KOPT-K1 (cell line): ENCODE results near the gene TCAIM.
"Not testable (repeated sequence)": the region's sequence is repeated elsewhere in the genome, so short reads cannot be mapped to it uniquely, and the experiment has no call there.

Experiments used
- H3K27ac ChIP-seq: fragments of 200-600 bp; sonication (generic); 2 replicates; pipeline ENCODE4 v1.5.1; 2016; ENCODE audit warnings: antibody characterized with exemption, mild to moderate bottlenecking, low read depth, low read length; ENCODE audit not compliant: poor library complexity, severe bottlenecking
- H3K36me3 ChIP-seq: fragments of 200-600 bp; sonication (generic); 2 replicates; pipeline ENCODE4 v1.5.1; 2017; ENCODE audit warnings: antibody characterized with exemption, mild to moderate bottlenecking, low read length, moderate library complexity; ENCODE audit not compliant: insufficient read depth
- H3K9me3 ChIP-seq: fragments of 200-600 bp; sonication (generic); 2 replicates; pipeline ENCODE4 v1.5.1; 2017; ENCODE audit warnings: antibody characterized with exemption, low read length, mild to moderate bottlenecking; ENCODE audit not compliant: insufficient read depth, poor library complexity, severe bottlenecking

The TCAIM gene

DNA sequence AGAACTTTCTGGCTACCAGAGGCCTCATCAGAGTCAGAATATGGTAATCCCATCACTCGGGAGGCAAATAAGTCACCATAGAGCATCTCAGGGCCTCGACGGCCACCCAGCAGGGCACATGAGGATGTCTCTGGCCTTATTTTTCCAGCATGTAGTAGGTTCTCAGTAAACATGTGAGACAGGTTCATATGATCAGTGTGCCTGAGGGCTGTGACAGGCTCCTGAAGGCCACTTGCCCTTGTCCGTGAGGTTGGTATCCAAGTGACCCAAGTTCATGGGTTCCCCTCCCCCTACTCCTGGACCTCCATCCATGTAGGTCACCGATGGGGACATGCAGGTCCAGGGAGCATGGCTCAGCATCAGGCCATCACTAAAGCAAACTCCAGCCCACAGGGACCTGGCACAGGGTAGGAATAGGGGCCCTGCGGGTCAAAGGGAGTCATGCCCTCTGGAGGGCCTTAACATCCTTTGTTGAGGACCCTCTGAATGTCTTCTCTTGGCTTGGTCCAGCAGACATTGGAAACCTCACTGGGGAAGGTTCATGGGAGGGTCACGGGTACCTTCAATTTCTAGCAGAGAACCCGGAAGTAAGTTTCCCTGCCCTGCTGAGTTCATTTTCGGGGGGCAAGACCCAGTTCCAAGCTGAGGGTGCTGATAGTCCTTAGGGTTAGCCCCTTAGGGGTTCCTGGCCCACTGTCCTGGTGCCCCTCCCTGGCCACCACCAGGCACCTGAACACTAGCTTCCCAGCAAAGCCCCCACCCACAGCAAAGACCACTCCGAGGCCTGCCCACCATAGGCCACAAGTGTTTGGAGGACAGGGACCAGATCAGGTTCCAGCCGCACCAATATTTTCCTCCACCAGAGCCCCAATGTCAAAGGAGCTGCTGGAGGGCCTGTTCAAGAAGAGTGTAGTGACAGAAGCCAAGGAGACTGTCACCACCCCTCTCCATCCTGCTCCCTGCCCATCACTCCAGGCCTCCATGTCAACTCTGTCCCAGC, 77.8 kb downstream of the TCAIM start:
- no peak overlapping the region for H3K27ac ChIP-seq
- no peaks in the 10 kb centered on the region for H3K36me3 ChIP-seq
- H3K9me3 ChIP-seq: no peaks in the 10 kb centered on the region

DNA sequence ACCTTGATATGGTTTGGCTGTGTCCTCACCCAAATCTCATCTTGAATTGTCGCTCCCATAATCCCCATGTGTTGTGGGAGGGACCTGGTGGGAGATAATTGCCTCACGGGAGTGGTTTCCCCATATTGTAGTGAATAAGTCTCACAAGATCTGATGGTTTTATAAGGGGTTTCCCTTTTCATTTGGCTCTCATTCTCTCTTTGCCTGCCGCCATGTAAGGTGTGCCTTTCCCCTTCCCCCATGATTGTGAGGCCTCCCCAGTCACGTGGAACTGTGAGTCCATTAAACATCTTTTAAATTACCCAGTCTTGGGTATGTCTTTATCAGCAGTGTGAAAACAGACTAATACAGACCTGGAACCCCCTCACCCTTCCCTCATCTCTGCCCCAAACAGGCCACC, 79.6 kb downstream of the TCAIM start:
- H3K27ac ChIP-seq, H3K36me3 ChIP-seq, H3K9me3 ChIP-seq: not testable (repeated sequence)

DNA sequence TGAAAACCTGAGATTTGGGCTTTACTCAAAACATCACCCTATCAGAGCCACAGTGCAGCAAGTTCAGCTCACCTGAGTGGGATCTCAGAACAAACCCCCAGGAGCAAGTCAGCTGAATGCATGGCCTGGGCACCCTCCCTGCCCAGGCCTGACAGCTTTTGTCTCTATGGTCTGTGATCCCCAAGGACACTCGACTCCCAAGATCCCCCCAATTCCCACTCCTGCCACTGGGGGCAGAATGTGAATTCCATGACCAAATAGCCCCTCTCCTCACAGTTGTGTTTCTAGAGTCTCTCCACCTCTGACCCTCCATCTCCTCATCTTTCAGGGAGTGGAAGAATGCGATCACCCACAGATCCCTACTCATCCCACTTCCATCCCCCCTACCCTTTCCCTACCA, 80.0 kb downstream of the TCAIM start:
- no peak overlapping the region for H3K27ac ChIP-seq
- no peaks in the 10 kb centered on the region for H3K36me3 ChIP-seq
- no peaks in the 10 kb centered on the region for H3K9me3 ChIP-seq

DNA sequence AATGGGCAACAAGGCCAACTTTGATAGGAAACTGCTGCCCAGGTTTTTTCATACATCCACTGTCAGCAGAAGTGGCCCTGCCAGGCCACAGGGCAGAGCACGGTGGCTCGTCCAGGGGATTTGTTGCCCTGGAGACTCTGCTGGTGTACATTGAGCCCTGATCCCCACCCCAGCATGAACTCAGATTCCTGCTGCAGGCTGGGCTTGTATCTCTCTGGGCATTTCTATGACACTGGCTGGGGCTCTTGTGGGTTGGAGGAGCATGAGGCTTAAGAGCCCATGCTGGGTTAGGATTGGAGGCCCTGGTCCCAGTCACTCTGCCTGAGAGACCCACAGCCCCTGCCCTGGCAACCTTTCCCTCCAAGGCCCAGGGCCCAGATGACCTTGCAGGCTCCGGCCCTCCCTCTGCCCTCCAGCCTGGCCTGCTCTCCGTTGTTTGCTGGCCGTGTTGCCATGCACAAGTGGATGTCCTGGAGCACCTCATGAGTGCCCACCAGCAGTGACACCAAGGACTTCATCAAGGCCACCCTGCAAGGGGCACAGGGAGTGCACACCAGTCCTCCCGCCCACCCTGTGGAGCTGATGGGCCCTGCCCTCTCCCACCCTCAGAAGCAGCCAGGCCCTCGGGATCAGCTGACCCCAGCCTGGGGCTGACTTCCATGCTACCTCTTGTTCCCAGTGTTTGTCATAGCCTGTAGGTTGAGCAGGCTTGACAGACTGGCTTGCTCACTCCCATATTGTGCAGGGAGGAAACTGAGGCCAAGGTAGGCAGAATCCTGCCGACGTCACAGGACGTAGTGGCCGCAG, 80.8 kb downstream of the TCAIM start:
- H3K9me3 ChIP-seq: no peaks in the 10 kb centered on the region
- H3K27ac ChIP-seq: no peak overlapping the region

DNA sequence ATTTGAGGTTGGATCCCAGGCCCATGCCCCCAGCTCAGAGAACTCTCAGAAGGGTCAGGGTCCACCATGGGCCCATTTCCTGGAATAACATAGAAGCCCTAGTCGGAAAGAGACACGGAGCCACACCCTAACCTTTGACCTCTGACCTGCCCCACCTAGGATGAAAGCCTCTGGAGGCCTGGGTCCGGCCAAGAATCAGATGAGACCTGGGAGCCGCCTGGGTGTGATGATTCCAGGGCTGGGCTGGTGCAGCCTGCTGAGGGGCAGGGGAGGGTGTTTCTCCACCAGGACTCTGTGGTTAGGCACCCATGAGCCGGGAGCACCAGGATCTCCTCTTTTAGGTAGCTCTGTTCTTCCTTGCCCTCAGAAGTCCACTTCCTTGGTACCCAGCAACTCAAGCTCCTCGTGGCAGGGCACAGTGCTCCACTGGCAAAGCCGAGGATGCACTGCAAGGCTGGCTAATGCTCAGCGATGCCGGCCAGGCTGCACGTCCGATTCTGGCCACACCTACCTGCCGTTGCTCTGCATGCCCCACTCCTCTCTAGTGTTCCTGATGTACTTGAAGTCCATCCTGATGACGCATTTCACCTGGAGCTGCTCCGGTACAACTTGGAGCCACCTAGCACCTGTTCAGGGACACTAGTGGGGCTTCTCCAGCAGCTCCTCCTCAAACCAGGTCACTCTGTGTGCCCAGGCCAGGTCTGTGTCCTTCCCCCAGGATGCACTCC, 81.5 kb downstream of the TCAIM start:
- Histone ChIP-seq H3K27ac (no peak overlapping the region), H3K36me3 (no peaks in the 10 kb centered on the region), H3K9me3 (no peaks in the 10 kb centered on the region)

More for the DNA sequence above, 80.8 kb downstream of the TCAIM start:
- no peaks in the 10 kb centered on the region for H3K36me3 ChIP-seq

DNA sequence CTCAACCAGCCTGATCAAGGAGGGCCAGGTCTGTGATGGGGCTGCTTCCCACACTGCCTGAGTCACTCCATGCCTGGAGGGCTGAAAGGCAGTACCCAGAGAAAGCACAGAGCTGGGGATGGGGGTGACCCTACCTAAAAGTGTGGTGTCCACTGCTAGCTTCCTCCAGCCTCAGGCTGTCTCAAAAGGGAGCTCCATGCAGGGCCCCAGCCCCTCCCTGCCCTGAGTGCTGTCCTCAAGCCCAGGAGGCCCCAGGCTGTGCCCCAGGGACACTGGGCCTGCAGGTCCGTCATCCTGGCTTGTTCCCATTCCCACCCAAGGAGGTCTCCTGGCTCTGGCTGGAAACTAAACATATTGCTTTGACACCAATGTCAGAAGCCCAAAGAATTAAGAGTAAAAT, 82.1 kb downstream of the TCAIM start:
- no peaks in the 10 kb centered on the region for H3K9me3 ChIP-seq
- H3K36me3 ChIP-seq: no peaks in the 10 kb centered on the region
- H3K27ac ChIP-seq: no peak overlapping the region

DNA sequence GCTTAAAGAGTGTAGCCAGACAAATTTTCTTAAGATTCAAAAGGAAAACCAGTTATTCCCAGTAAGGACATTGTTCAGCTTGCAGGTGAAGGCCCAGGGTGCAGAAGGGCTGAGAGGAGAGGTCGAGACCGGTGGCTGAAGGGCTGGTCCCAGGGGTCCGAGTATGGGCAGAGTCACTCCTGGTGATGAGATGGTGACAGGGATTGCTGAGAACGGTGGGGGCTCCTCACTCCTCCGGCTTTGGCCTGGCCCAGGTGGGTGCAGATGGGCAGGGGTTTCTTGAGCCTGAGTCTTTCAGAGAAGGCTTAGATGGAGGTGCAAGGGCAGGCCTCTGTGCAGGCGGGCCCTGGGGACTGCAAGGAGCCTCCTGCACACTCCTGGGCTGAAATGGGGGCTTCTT, 82.7 kb downstream of the TCAIM start:
- no peaks in the 10 kb centered on the region for H3K9me3 ChIP-seq
- no peaks in the 10 kb centered on the region for H3K36me3 ChIP-seq
- H3K27ac ChIP-seq: no peak overlapping the region

DNA sequence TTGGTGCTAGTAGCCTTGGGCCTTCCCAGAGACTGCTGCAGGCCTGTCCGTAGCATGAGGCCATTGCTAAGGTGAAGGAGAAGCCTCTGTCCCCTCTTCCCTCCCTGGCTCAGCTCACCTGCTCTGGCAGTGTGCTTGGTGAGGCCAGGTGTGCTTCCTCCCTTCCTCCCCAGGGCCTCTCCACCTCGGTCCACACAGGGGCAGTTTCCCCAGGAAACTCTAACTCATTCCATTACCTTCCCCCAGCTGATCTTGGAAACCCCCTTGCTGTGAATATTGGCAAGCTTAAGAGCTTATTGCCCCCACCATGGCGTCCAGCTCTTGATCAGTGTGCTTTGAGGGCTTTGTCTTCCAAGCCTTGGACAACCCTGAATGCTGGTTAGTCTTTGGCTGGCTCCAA, 86.2 kb downstream of the TCAIM start:
- no peaks in the 10 kb centered on the region for H3K36me3 ChIP-seq
- no peaks in the 10 kb centered on the region for H3K9me3 ChIP-seq
- no peak overlapping the region for H3K27ac ChIP-seq

DNA sequence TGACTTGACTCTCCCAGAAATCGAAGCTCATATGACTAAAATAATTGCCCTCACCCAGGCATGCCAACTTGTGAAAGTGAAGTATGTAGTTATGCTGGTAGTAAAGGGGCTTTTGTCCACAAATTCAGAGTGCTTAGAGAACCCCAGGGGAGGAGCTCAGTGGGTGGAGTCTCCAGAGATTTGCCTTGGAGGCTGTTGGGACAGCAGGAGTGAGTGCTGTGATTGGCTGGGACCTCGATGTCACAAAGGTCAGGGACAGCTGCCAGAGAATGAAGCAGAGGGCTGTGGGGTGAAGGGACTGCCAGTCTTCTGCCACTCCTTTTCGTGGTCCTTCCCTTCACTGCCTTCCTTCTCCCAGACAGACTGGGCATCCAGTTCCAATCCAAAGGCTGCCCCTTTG, 89.1 kb downstream of the TCAIM start:
- H3K27ac ChIP-seq: no peak overlapping the region
- H3K9me3 ChIP-seq: no peaks in the 10 kb centered on the region
- H3K36me3 ChIP-seq: no peaks in the 10 kb centered on the region

DNA sequence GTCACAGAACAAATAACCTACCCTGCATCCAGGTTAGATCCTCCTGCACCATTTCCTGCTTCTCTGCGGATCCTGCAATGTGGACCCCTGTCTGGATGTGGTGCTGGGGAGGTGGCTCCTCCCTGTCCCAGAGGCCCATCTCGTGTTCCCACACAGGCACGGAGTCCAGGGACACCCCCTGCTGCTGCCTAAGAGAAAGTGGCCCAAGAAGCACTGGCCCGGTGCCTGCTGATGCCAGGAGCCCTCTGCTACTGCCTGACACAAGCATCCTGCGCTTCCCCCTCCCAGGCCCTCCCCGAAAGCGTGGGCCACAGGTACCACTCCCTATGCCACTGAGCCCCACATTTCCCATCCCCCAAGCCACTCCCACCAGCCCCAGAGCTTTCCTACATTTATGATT, 90.3 kb downstream of the TCAIM start:
- Histone ChIP-seq H3K9me3 (no peaks in the 10 kb centered on the region), H3K27ac (no peak overlapping the region), H3K36me3 (no peaks in the 10 kb centered on the region)

DNA sequence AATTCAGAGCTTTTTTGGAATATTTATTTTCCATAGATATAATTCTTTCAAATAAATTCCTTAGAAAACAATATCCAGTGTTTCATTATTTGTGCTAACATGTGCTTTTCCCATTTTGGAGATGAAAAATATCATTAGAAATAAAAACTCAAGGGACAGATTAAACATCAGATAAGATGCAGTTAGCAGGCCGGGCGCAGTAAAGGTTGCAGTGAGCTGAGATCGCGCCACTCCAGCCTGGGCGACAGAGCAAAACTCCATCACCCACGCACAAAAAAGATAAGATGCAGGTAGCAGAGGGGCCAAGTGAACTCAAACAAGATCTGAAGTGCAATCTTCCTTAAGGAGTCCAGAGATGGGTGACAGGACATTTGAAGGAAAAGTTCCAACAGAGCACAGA, 90.9 kb downstream of the TCAIM start:
- Histone ChIP-seq H3K9me3 (no peaks in the 10 kb centered on the region), H3K27ac (no peak overlapping the region), H3K36me3 (no peaks in the 10 kb centered on the region)

DNA sequence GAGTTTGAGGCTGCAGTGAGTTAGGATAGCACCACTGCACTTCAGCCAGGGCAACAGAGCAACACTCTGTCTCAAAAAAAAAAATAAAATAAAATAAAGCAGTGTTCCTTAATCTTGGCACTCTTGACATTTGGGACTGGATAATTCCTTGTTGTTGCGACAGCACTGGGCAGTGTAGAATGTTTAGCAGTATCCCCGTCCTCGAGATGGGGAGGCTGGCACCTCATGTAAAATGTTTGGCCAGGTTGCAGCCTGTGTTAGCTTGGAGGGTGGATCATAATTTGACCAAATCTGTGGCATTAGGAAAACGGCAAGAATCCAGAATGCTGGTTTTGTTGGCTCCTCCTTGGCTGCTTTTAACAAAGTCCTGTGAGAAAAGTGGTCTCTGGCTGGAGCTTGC, 91.9 kb downstream of the TCAIM start:
- no peak overlapping the region for H3K27ac ChIP-seq

DNA sequence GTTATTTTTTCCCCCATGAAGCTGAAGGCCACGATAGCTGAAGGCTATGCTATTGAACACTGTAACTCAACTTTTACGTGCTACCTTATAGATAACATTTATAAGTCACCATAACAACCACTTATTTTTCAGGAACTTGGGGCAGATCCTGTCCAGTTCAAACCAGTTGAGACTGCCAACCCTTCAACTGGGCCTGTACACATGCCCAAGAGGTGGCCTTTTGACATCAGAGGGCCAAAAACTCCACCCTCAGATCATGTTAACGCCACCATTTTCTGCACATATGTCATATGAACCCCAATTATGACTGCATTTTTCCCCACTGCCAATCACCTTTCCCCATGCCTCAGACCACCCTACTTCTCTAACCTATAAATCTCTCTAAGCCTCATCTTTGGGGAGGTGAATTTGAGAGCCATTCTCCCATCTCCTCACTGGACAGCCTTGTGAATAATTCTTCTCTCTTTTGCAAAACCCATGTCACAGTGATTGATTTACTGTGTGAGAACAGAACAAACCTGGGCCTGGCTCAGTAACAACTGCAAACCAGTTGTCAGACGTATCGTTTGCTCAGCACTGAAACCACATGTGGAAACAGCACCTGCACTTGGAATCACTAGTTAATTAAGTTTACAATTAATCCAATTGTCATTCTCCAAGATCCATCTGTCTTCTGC, 96.4 kb downstream of the TCAIM start:
- no peaks in the 10 kb centered on the region for H3K36me3 ChIP-seq
- no peaks in the 10 kb centered on the region for H3K9me3 ChIP-seq
- peak overlapping the region; percentile 8 for H3K27ac ChIP-seq

More for the DNA sequence above, 91.9 kb downstream of the TCAIM start:
- Histone ChIP-seq H3K36me3 (no peaks in the 10 kb centered on the region), H3K9me3 (no peaks in the 10 kb centered on the region)

DNA sequence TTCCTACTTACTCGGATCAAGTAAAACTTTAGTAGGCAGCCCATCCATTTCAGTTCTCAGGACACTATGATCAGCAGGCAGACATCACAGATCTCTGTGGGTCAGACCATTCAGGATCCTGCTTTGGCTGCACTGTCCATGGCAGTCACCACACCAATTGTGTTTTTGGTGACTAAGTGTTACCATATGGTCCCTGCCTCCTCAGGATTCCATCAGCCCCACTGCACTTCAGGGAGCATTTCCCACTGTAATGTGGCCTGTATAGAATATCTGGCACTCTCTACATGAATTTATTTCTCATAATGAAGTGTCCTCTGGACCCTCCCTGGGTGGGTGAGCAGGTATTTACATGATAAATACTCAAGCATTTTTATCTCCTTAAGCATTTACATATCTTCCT, 97.6 kb downstream of the TCAIM start:
- H3K9me3 ChIP-seq: no peaks in the 10 kb centered on the region
- H3K27ac ChIP-seq: peak overlapping the region; percentile 3
- H3K36me3 ChIP-seq: no peaks in the 10 kb centered on the region
